ENCODE data around the gene CNOT1.

GRCh38 chr16:58577141-58577540 is 52.5 kb downstream of the CNOT1 start:
- TF ChIP-seq, protein P1, sequence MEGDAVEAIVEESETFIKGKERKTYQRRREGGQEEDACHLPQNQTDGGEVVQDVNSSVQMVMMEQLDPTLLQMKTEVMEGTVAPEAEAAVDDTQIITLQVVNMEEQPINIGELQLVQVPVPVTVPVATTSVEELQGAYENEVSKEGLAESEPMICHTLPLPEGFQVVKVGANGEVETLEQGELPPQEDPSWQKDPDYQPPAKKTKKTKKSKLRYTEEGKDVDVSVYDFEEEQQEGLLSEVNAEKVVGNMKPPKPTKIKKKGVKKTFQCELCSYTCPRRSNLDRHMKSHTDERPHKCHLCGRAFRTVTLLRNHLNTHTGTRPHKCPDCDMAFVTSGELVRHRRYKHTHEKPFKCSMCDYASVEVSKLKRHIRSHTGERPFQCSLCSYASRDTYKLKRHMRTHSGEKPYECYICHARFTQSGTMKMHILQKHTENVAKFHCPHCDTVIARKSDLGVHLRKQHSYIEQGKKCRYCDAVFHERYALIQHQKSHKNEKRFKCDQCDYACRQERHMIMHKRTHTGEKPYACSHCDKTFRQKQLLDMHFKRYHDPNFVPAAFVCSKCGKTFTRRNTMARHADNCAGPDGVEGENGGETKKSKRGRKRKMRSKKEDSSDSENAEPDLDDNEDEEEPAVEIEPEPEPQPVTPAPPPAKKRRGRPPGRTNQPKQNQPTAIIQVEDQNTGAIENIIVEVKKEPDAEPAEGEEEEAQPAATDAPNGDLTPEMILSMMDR (IDR thresholded peaks at IDR 0.05), result no peak
- no peak for TF ChIP-seq POLR2A (IDR thresholded peaks at IDR 0.05)
